ENCODE data around the gene RABIF. TPM values are rescaled to one million over a fixed set of nuclear protein-coding genes. Genes with fewer than 3 reads are reported as not detected.
"Not testable (repeated sequence)": the region's sequence is repeated elsewhere in the genome, so short reads cannot be mapped to it uniquely, and the experiment has no call there.

Gene RABIF
- 10 to 100 TPM; 13.9 to 15.7 TPM for total RNA-seq

DNA sequence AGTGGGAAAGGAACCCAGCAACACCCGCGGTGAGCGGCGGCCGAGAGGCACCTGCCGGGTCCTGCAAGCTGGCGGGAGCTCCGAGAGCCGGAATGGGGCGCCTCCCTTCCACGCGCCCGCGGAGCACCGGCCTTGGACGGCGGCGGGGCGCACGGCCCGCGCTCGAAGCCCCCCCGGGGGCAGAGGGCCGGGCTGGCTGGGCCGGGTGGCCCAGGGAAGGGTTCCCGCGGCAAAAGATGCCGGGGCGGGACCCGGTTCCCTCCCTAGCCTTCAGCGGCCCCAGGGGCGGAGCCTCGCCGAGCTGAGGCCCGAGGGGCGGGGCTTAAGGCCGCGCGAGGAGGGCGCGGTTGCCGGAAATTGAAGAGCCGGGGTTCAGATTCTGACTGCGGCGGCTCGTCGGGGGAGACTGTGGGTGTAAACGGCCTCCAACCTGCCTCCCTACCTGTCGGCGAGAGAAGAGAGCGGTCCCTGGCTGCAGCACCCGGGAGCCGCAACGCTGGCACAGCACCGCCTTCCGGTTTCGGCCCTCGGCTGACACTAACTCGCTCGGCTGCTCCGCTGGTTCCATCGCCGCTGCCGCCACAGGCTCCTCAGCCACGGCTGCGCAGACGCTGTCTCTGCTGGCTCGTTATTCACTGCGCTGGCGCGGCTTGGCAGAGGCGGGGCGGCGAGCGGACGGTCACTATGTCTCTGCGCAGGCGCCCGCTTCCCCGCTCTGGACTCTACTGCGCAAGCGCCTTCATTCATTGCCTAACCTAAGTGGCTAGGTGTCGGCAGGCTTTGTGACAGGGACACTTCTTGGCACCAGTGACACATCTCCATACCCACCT is at the start of gene RABIF:
Gene RABIF (minus strand): TSS at position 619 of the 830 bp plus-strand sequence. CDS start 51 bp downstream, at position 568.
- peak; percentile 96 for DNase-seq
- peaks cover 20% of the 10 kb centered on the region for H3K36me3 Mint-ChIP-seq (ENCODE audit: low read depth)
- no peaks in the 10 kb centered on the region for H3K27me3 Mint-ChIP-seq
- H3K27ac Mint-ChIP-seq, result peak within 1 kb of the TSS; percentile 98
- H3K4me1 Mint-ChIP-seq, result peaks cover 27% of the 10 kb centered on the region
- no peaks in the 10 kb centered on the region for H3K9me3 Mint-ChIP-seq
- H3K4me3 Mint-ChIP-seq, result peak within 1 kb of the TSS; percentile 93
- ChIA-PET POLR2A (no interaction called here), CTCF (interaction anchor here (0.6 kb wide), 1 partner anchor 138 kb away, joined by 3 read pairs; no protein-coding TSS in a partner anchor)

DNA sequence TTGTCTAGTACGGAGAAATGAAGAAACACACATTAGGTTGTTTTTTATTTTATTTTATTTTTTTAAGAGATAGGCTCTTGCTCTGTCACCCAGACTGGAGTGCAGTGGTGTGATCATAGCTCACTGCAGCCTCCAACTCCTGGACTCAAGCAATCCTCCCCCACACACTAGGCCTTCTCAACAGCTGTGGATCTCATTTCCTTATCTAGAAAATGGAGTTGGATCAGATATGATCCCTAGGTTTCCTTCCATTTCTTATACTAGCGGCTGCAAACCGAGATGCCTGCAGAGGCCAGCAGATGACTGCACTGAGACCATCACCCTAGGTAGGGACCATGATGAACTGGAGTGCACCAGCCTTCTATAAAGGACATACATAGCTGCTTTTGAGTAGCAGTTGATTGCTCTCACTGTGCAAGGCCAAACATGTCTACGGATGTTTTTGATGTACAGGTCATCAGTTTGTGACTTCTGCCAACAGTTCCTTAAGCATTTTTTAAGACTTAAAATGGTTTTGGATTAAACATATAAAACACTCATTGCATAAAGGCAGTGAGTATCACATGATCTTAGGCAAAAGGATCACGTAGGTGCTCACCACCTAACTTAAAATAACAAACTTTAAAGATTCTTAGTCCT is 49.5 kb upstream of the RABIF start:
- Mint-ChIP-seq H3K36me3 (ENCODE audit: low read depth) (peaks cover 25% of the 10 kb centered on the region), H3K27me3 (peaks cover 14% of the 10 kb centered on the region), H3K4me1 (no peaks in the 10 kb centered on the region), H3K4me3 (no peak overlapping the region), H3K9me3 (no peaks in the 10 kb centered on the region), H3K27ac (no peak overlapping the region)
- ChIA-PET CTCF (no interaction called here), POLR2A (no interaction called here)
- no peak for DNase-seq

DNA sequence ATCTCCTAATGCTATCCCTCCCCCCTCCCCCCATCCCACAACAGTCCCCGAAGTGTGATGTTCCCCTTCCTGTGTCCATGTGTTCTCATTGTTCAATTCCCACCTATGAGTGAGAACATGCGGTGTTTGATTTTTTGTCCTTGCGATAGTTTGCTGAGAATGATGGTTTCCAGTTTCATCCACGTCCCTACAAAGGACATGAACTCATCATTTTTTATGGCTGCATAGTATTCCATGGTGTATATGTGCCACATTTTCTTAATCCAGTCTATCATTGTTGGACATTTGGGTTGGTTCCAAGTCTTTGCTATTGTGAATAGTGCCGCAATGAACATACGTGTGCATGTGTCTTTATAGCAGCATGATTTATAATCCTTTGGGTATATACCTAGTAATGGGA is 47.5 kb upstream of the RABIF start:
- CTCF ChIA-PET, H3K27ac Mint-ChIP-seq, H3K9me3 Mint-ChIP-seq, H3K4me3 Mint-ChIP-seq, H3K4me1 Mint-ChIP-seq, DNase-seq, POLR2A ChIA-PET: not testable (repeated sequence)
- Mint-ChIP-seq H3K36me3 (ENCODE audit: low read depth) (peaks cover 12% of the 10 kb centered on the region), H3K27me3 (peaks cover 25% of the 10 kb centered on the region)

DNA sequence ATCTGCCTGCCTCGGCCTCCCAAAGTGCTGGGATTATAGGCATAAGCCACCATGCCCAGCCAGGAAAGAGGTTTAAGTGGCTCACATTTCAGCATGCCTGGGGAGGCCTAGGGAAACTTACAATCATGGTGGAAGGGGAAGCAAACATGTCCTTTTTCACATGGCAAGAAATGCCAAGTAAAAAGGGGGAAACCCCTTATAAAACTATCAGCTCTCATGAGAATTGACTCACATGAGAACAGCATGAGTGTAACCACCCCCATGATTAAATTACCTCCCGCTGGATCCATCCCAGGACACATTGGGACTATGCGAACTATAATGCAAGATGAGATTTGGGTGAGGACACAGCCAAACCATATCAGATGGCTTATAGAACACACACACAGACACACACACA is 46.9 kb upstream of the RABIF start:
- ChIA-PET POLR2A (no interaction called here), CTCF (no interaction called here)
- no peak for DNase-seq
- no peak overlapping the region for H3K4me3 Mint-ChIP-seq
- no peaks in the 10 kb centered on the region for H3K4me1 Mint-ChIP-seq
- no peaks in the 10 kb centered on the region for H3K9me3 Mint-ChIP-seq
- H3K36me3 Mint-ChIP-seq (ENCODE audit: low read depth), result peaks cover 8% of the 10 kb centered on the region
- no peak overlapping the region for H3K27ac Mint-ChIP-seq
- H3K27me3 Mint-ChIP-seq, result peaks cover 28% of the 10 kb centered on the region

DNA sequence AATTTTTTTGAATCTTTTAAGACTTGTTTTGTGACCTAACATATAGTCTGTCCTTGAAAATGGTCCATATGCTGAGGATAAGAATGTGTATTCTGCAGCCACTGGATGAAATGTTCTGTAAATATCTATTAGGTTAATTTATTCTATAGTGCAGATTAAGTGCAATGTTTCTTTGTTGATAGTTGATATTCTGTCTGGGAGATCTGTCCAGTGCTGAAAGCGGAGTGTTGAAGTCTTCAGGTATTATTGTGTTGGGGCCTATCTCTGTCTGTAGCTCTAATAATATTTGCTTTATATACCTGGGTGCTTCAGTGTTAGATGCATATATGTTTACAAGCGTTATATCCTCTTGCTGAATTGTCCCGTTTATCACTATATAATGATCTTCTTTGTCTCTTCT is 45.8 kb upstream of the RABIF start:
- Mint-ChIP-seq H3K4me1 (no peaks in the 10 kb centered on the region), H3K27ac (no peak overlapping the region), H3K4me3 (no peak overlapping the region), H3K27me3 (peaks cover 32% of the 10 kb centered on the region), H3K9me3 (no peaks in the 10 kb centered on the region), H3K36me3 (ENCODE audit: low read depth) (peaks cover 5% of the 10 kb centered on the region)
- ChIA-PET POLR2A (no interaction called here), CTCF (interaction anchor here (0.6 kb wide), 1 partner anchor 60 kb away, joined by 3 read pairs; no protein-coding TSS in a partner anchor)
- no peak for DNase-seq

DNA sequence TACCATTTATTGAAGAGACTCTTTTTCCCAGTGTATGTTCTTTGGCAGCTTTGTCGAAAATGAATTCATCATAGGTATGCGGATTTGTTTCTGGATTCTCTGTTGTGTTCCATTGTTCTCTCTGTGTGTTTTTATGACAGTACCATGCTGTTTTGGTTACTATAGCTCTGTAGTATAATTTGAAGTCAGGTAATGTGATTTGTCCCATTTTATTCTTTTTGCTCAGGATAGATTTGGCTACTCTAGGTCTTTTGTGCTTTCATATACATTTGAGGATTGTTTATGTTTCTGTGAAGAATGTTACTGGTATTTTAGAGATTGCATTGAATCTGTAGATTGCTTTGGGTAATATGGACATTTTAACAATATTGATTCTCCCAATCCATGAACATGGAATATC is 43.5 kb upstream of the RABIF start:
- Mint-ChIP-seq H3K9me3 (no peaks in the 10 kb centered on the region), H3K4me1 (no peaks in the 10 kb centered on the region), H3K4me3 (no peak overlapping the region), H3K27me3 (peaks cover 34% of the 10 kb centered on the region), H3K27ac (no peak overlapping the region), H3K36me3 (ENCODE audit: low read depth) (no peaks in the 10 kb centered on the region)
- ChIA-PET POLR2A (no interaction called here), CTCF (interaction anchor here (1.3 kb wide), 1 partner anchor 13 kb away, joined by 3 read pairs; no protein-coding TSS in a partner anchor)
- no peak for DNase-seq

DNA sequence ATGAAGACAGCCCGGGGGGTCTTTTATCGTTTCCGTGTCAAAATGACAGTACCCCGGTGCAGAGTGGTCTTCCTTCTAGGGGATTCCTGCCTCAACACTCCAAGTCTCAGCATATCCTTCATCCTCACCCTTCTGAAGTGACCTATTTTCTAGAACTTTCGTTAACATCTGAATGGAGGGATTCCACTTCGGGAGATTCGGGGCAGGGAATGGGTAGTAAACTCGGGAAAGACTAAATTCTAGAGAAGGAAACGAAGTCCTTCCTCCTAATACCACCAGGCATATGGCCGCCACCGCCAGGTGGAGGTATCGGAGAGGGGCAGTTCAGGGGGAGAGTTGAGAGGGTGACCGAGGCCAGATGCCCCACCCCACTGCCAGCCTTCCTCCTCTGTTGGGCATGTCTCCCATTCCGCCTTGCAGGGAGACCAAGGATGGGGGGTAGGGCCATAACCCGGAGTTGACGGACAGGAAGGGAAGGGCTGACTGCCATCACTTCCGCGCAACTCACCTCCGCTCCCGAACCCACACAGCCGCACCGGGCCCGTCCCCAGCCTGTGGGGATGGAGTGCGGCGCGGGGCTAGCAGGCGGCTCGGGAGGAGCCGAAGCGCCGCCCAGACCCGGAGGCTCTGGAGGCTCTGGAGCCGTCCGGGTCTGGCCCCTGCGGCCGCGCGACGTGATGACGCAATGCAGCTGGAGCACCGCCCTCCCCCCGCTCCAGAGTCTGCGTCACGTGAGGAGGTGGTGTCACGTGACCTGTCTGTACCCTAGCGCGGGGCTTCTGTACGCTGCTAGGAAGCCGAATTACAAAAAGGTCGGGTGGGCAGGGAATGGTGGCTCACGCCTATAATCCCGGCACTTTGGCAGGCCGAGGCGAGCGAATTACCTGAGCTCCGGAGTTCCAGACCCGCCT is 37.9 kb upstream of the RABIF start, which contains the start of gene KLHL12:
Gene KLHL12 (minus strand): TSS at position 654 of the 911 bp plus-strand sequence. CDS start 2,072 bp downstream, outside the sequence.
- peak within 1 kb of the TSS; percentile 93 for H3K4me3 Mint-ChIP-seq
- peaks cover 12% of the 10 kb centered on the region for H3K36me3 Mint-ChIP-seq (ENCODE audit: low read depth)
- H3K27me3 Mint-ChIP-seq, result peaks cover 9% of the 10 kb centered on the region
- peak; percentile 96 for DNase-seq
- peak within 1 kb of the TSS; percentile 96 for H3K27ac Mint-ChIP-seq
- CTCF ChIA-PET, result interaction anchor here (0.7 to 1.0 kb wide), 4 partner anchors 11 to 783 kb away, joined by 3 to 4 read pairs (median 3); partner anchors contain the start of gene ARL8A
- no peaks in the 10 kb centered on the region for H3K9me3 Mint-ChIP-seq
- peaks cover 29% of the 10 kb centered on the region for H3K4me1 Mint-ChIP-seq
- POLR2A ChIA-PET, result interaction anchor here (0.7 kb wide), 1 partner anchor 1890 kb away, joined by 7 read pairs; no protein-coding TSS in a partner anchor

DNA sequence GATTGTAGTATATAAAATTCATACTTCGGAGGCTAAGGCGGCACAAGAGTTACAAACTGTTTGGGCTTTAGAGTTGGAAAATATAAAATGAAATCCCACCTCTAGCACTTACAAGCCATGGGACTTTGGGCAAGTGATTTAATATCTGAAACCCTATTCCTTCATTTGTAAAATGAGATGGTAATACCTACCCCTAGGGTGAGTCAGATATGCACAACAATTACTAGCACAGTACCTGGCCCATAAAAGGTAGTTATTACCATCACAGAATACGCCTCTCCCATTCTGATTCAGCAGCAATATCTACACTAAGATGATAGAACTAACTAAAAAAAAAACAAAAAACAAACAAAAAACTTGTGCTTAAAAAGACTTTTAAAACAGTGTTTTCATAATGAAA is 34.6 kb upstream of the RABIF start:
- peaks cover 20% of the 10 kb centered on the region for H3K36me3 Mint-ChIP-seq (ENCODE audit: low read depth)
- no peak for DNase-seq
- H3K4me1 Mint-ChIP-seq, result peaks cover 29% of the 10 kb centered on the region
- no peaks in the 10 kb centered on the region for H3K9me3 Mint-ChIP-seq
- POLR2A ChIA-PET, result no interaction called here
- no peak overlapping the region for H3K27ac Mint-ChIP-seq
- CTCF ChIA-PET, result interaction anchor here (0.6 kb wide), 1 partner anchor 45 kb away, joined by 3 read pairs; no protein-coding TSS in a partner anchor
- H3K4me3 Mint-ChIP-seq, result no peak overlapping the region
- H3K27me3 Mint-ChIP-seq, result no peaks in the 10 kb centered on the region

DNA sequence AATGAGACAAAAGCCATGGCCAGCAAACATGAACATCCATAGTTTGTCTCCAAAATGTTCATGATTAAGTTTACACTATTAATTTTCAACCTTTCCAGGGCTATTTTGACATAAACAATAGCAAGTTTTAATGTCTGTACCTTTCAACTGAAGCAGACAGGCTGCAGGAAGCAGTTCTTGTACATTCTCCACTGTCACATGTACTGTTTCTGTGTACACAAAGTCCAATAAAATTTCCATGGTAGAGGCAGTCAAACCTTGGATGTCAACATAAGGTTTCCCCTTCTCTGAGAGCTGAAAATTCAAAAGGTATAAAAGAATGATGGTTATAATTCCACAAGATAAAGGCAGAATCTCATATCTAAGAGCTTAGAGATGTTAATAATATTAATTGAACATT is 30.7 kb upstream of the RABIF start:
- POLR2A ChIA-PET, result no interaction called here
- CTCF ChIA-PET, result no interaction called here
- DNase-seq, result no peak
- peaks cover 15% of the 10 kb centered on the region for H3K4me1 Mint-ChIP-seq
- peaks cover 35% of the 10 kb centered on the region for H3K36me3 Mint-ChIP-seq (ENCODE audit: low read depth)
- H3K9me3 Mint-ChIP-seq, result no peaks in the 10 kb centered on the region
- no peak overlapping the region for H3K4me3 Mint-ChIP-seq
- no peak overlapping the region for H3K27ac Mint-ChIP-seq
- H3K27me3 Mint-ChIP-seq, result no peaks in the 10 kb centered on the region

DNA sequence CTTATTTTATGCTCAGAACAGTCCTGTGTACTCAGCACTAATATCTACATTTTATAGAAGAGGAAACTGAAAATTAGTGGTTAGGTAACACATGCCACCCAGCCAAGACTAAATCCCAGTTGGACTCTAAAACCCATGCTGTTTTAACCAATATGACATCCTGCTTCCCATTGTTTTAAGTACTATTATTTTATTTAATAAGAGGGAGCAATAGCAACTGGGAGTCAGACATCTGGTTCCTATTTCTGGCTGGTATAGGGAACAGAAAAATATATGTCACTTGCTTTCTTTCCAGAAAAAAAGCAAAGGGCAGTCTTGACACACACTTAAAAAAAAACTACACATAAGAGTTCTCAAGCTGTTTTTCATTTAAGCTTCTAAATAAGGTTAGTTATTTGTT is 26.2 kb upstream of the RABIF start:
- Mint-ChIP-seq H3K4me3 (no peak overlapping the region), H3K4me1 (peaks cover 18% of the 10 kb centered on the region), H3K9me3 (no peaks in the 10 kb centered on the region), H3K36me3 (ENCODE audit: low read depth) (peaks cover 57% of the 10 kb centered on the region), H3K27me3 (no peaks in the 10 kb centered on the region), H3K27ac (no peak overlapping the region)
- CTCF ChIA-PET, result interaction anchor here (0.9 to 1.2 kb wide), 2 partner anchors 12 to 23 kb away, joined by 3 read pairs; partner anchors contain the start of gene KLHL12
- POLR2A ChIA-PET, result no interaction called here
- DNase-seq, result no peak

DNA sequence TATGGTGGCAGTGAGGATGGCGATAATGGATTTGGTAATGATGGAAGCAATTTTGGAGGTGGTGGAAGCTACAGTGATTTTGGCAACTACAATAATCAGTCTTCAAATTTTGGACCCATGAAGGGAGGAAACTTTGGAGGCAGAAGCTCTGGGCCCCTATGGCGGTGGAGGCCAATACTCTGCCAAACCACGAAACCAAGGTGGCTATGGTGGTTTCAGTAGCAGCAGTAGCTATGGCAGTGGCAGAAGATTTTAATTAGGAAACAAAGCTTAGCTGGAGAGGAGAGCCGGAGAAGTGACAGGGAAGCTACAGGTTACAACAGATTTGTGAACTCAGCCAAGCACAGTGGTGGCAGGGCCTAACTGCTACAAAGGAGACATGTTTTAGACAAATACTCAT is 23.5 kb upstream of the RABIF start:
- H3K9me3 Mint-ChIP-seq, H3K4me3 Mint-ChIP-seq, H3K27me3 Mint-ChIP-seq, POLR2A ChIA-PET: not testable (repeated sequence)
- CTCF ChIA-PET, result interaction anchor here (0.6 kb wide), 2 partner anchors 33 to 754 kb away, joined by 3 read pairs; no protein-coding TSS in a partner anchor
- Mint-ChIP-seq H3K4me1 (peaks cover 18% of the 10 kb centered on the region), H3K27ac (peak overlapping the region; percentile 27), H3K36me3 (ENCODE audit: low read depth) (peaks cover 42% of the 10 kb centered on the region)
- peak; percentile 18 for DNase-seq

DNA sequence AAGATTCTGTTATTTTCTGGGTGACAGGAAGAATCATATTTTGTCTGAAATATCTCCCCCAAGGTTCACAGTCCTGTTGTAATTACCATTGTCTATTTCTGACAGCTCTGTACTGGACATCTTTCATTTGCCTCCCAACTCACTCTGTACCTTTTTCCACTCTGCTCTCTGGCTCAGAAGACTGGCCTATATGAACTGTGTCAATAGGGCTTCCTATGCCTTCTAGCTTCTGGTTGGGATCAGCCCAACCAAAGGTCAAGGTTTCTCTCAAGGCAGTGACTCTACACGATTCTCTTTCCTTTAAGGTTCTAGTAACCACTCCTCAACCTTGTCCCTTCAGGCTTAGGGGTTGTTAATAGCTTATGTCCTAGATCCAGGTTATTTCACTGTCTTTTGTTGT is 20.5 kb upstream of the RABIF start:
- Mint-ChIP-seq H3K4me1 (peaks cover 18% of the 10 kb centered on the region), H3K27me3 (no peaks in the 10 kb centered on the region), H3K9me3 (no peaks in the 10 kb centered on the region), H3K27ac (no peak overlapping the region), H3K4me3 (no peak overlapping the region), H3K36me3 (ENCODE audit: low read depth) (peaks cover 35% of the 10 kb centered on the region)
- no peak for DNase-seq
- ChIA-PET POLR2A (no interaction called here), CTCF (interaction anchor here (0.8 kb wide), 1 partner anchor 13 kb away, joined by 3 read pairs; no protein-coding TSS in a partner anchor)
